ENCODE results near the gene AKAP5.

Gene AKAP5

DNA sequence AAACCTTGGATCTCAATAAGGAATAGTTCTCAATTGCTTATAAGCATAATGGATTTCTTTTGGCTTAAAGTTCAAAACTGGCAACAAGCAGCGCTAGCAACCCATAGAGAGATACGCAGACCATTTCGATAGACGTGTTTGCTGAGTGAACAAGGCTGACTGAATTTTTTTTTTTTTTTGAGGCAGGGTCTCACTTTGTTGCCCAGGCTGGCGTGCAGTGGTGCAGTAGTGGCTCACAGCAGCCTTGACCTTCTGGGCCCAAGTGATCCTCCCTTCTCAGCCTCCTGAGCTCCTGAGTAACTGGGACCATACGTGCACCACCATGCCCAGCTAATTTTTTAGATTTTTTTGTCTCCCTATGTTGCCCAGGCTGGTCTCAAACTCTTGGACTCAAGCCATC is 1.4 kb upstream of the AKAP5 start:
- H2AFZ ChIP-seq (ENCODE audit: low read depth, low read length, severe bottlenecking) = no peak overlapping the region
- no peaks in the 10 kb centered on the region for H3K9me3 ChIP-seq (ENCODE audit: insufficient read depth, low read length)
- H3K27ac ChIP-seq (ENCODE audit: low read depth, low read length) = peak overlapping the region; percentile 76
- H3F3A ChIP-seq (ENCODE audit: insufficient read depth) = peaks cover 59% of the 10 kb centered on the region
- no peaks in the 10 kb centered on the region for H3K9me2 ChIP-seq (replicated peaks; ENCODE audit: insufficient read depth, low read length)
- H3K4me2 ChIP-seq (ENCODE audit: low read depth, low read length, poor library complexity, severe bottlenecking) = peak overlapping the region; percentile 91
- H4K20me1 ChIP-seq (ENCODE audit: low read depth, low read length) = no peaks in the 10 kb centered on the region
- peak overlapping the region; percentile 62 for H3K9ac ChIP-seq (ENCODE audit: low read length)
- TF ChIP-seq, protein P1, sequence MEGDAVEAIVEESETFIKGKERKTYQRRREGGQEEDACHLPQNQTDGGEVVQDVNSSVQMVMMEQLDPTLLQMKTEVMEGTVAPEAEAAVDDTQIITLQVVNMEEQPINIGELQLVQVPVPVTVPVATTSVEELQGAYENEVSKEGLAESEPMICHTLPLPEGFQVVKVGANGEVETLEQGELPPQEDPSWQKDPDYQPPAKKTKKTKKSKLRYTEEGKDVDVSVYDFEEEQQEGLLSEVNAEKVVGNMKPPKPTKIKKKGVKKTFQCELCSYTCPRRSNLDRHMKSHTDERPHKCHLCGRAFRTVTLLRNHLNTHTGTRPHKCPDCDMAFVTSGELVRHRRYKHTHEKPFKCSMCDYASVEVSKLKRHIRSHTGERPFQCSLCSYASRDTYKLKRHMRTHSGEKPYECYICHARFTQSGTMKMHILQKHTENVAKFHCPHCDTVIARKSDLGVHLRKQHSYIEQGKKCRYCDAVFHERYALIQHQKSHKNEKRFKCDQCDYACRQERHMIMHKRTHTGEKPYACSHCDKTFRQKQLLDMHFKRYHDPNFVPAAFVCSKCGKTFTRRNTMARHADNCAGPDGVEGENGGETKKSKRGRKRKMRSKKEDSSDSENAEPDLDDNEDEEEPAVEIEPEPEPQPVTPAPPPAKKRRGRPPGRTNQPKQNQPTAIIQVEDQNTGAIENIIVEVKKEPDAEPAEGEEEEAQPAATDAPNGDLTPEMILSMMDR (IDR thresholded peaks at IDR 0.05; ENCODE audit: insufficient read depth, low read length, poor library complexity, severe bottlenecking) = no peak
- TF ChIP-seq EZH2phosphoT487 (conservative IDR thresholded peaks at IDR 0.05; ENCODE audit: low read length) = no peak
- no peaks in the 10 kb centered on the region for H3K27me3 ChIP-seq (ENCODE audit: low read length)
- no peaks in the 10 kb centered on the region for H3K36me3 ChIP-seq (ENCODE audit: low read length)
- no peaks in the 10 kb centered on the region; the same call in 1 of the 2 replicates for H3K79me2 ChIP-seq (ENCODE audit: insufficient read depth, low read length)
- peak overlapping the region; percentile 62 for H3K4me3 ChIP-seq (ENCODE audit: insufficient read depth, low read length, poor library complexity, severe bottlenecking)

DNA sequence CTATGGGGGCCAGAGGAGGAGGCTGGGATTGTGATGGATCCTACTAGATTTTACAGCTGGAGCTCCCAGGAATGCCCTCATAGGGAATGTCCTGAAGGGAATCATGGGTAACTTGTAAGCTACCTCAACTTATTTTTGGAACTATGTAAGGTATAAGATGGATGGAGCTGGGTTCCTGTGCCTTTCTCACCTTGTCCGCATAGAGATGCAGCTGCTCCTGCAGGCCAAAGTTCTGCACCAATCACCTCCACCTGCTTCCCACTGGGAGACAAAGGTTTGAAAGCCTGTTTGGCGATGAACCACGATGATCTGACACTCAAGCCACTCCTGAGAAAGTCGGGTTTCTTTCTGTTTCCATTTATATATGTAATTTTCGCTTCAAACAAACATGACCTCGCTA is 648 bp upstream of the AKAP5 start:
- Histone ChIP-seq H3K9ac (ENCODE audit: low read length) (peak overlapping the region; percentile 62), H3K9me3 (ENCODE audit: insufficient read depth, low read length) (no peaks in the 10 kb centered on the region), H3K79me2 (ENCODE audit: insufficient read depth, low read length) (no peaks in the 10 kb centered on the region; the same call in 1 of the 2 replicates), H3K4me2 (ENCODE audit: low read depth, low read length, poor library complexity, severe bottlenecking) (peak overlapping the region; percentile 91), H3K27me3 (ENCODE audit: low read length) (no peaks in the 10 kb centered on the region), H3K9me2 (replicated peaks; ENCODE audit: insufficient read depth, low read length) (no peaks in the 10 kb centered on the region), H3K36me3 (ENCODE audit: low read length) (no peaks in the 10 kb centered on the region), H3K4me3 (ENCODE audit: insufficient read depth, low read length, poor library complexity, severe bottlenecking) (peak overlapping the region; percentile 62), H2AFZ (ENCODE audit: low read depth, low read length, severe bottlenecking) (peak overlapping the region; percentile 49), H4K20me1 (ENCODE audit: low read depth, low read length) (no peaks in the 10 kb centered on the region), H3K27ac (ENCODE audit: low read depth, low read length) (peak overlapping the region; percentile 76), H3F3A (ENCODE audit: insufficient read depth) (peaks cover 66% of the 10 kb centered on the region)
- TF ChIP-seq EZH2phosphoT487 (conservative IDR thresholded peaks at IDR 0.05; ENCODE audit: low read length) = no peak
- TF ChIP-seq, protein P1 (IDR thresholded peaks at IDR 0.05; ENCODE audit: insufficient read depth, low read length, poor library complexity, severe bottlenecking) = no peak

DNA sequence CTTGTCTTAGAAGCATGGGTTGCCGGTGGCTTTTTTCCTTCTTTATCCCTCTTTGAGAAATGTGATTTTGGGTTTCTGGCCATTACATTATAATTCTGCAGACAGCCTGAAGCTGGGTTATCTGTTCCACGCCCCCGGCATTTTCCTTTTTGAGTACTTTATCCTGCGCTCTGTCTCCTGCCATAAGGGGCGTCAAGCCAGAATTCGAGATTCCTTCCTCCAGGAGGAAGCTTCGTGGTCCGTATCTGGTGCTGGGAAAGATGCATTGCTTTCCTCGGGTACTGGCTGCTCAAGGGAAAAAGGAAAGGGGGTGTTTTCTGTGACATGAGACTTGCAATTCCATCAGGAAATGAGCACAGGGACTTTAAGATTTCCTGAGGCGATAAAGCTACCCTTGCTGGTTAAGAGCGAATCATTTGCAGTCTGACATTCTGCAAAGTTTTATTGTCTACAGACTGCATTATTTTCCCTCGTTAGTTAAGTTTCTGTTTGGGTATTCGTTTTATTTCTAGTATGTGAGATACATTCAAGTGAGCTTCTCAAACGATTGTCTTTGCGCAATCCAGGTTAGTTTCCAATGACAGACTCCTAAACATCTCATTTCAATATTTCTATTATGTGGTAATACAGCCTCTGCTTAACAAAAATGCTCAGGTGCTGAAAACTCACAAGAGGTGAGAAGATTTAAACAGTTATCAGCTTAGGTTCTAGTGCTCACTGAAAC is 694 bp downstream of the AKAP5 start:
- Histone ChIP-seq H3K27ac (ENCODE audit: low read depth, low read length) (peak overlapping the region; percentile 45), H2AFZ (ENCODE audit: low read depth, low read length, severe bottlenecking) (no peak overlapping the region), H3K4me2 (ENCODE audit: low read depth, low read length, poor library complexity, severe bottlenecking) (peak overlapping the region; percentile 91), H3K9me2 (replicated peaks; ENCODE audit: insufficient read depth, low read length) (no peaks in the 10 kb centered on the region), H3K36me3 (ENCODE audit: low read length) (no peaks in the 10 kb centered on the region), H3K4me3 (ENCODE audit: insufficient read depth, low read length, poor library complexity, severe bottlenecking) (peak overlapping the region; percentile 62), H3K79me2 (ENCODE audit: insufficient read depth, low read length) (no peaks in the 10 kb centered on the region; the same call in 1 of the 2 replicates), H3F3A (ENCODE audit: insufficient read depth) (peaks cover 65% of the 10 kb centered on the region), H3K9me3 (ENCODE audit: insufficient read depth, low read length) (no peaks in the 10 kb centered on the region), H3K27me3 (ENCODE audit: low read length) (no peaks in the 10 kb centered on the region), H4K20me1 (ENCODE audit: low read depth, low read length) (no peaks in the 10 kb centered on the region), H3K9ac (ENCODE audit: low read length) (peak overlapping the region; percentile 62)
- TF ChIP-seq EZH2phosphoT487 (conservative IDR thresholded peaks at IDR 0.05; ENCODE audit: low read length) = no peak
- TF ChIP-seq, protein P1 (IDR thresholded peaks at IDR 0.05; ENCODE audit: insufficient read depth, low read length, poor library complexity, severe bottlenecking) = no peak
